Hematopoietic multipotent progenitor cell treated with erythropoietin and hydrocortisone succinate and interleukin-3 and kit ligand, for 8 days (in vitro differentiated cells): Measurements from ENCODE around the gene DNAH14.
A peak's percentile ranks its signal among the peaks of the same experiment; 100 is the strongest.

Experiments
- DNase-seq: peaks from one replicate; pipeline ENCODE4 v3.0.0-alpha.2; 2015

Gene DNAH14

DNA sequence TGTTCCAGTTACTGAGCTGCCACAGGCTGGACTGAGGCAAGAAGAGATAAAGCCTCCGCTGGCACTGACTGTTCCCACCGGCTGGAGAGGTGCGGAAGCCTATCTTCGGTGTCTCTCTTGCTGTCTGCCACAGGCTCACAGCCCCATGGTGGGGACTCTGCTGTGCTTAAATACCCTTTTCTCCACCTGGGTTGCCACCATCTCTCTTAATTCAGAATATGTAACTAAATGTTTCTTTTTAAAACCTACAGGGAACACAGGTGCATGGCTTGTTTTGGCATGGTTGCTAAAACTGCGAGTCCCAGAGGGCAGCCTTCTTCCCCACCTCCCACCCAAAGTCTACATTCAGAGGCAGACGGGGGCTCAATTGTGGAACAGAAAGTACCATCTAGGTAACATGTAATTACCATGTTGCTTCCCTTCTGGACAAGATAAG, 506.5 kb downstream of the DNAH14 start:
- DNase-seq: peak; percentile 65

DNA sequence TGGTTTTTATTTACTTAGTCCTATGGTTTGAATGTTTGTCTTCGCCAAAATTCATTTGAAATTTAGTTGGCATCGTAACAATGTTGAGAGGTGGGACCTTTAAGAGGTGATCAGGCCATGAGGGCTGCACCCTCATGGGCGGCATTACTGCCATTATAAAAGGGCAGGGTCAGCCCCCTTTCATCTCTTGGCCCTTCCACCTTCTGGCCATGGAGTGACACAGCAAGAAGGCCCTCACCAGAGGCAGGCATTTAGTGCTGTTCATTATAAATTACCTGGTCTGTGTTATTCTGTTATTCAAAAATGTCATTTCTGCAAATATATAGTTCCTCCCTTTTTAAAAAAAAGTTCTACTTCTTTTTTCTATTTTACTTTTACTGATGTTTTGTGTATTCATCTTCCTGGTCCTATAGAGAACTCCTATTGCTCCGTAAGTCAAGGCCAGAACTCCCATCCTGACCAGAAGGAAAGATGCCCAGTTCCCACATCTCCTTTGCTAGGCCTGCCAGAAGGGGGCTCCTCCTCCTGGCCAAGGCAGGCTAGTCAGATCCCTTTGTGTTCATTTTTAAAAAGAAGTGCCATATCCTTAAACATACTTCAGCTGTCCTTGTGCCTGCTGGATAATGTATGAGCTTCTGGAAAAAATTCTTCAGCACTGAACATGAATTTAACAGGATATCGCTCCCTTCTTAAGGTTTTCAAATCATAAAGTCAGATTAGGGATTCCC, 508.4 kb downstream of the DNAH14 start:
- no peak for DNase-seq

DNA sequence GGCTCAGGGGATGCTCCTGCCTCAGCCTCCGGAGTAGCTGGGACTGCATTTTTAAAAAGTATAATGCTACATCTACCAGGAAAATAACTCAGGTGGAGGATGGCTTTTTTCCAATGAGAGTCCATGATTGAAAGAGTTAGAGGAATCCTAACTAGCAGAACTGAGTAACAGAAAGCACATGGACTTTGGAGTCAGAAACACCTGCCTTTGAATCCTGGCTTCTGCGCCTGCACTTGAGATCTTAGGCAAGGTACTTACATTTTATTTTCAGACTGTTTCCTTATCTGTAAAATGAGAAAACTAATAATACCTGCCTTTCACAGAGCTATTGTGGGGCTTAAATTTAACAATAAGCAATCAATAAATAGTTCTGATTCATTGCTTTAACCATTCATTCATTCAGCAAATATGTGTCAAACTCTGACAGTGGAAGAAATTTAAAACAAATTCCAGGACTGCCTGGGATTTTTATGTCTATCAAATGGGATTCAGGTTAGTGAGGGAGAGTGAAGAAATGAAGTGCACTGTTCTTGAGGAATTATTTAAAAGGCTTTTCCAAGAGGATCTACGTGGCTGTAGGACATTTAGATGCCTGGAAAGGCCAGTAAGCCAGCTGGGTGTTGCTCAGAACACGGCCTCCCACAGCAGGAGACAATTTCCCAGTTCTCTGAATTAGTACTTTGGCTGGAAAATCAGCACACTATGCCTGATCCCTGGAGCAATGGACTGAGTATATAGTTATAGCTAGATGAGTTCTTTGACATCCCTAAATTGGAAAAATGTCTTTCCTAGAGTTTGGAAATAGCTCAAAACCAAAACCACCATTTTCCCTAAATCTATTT, 511.1 kb downstream of the DNAH14 start:
- DNase-seq: no peak

DNA sequence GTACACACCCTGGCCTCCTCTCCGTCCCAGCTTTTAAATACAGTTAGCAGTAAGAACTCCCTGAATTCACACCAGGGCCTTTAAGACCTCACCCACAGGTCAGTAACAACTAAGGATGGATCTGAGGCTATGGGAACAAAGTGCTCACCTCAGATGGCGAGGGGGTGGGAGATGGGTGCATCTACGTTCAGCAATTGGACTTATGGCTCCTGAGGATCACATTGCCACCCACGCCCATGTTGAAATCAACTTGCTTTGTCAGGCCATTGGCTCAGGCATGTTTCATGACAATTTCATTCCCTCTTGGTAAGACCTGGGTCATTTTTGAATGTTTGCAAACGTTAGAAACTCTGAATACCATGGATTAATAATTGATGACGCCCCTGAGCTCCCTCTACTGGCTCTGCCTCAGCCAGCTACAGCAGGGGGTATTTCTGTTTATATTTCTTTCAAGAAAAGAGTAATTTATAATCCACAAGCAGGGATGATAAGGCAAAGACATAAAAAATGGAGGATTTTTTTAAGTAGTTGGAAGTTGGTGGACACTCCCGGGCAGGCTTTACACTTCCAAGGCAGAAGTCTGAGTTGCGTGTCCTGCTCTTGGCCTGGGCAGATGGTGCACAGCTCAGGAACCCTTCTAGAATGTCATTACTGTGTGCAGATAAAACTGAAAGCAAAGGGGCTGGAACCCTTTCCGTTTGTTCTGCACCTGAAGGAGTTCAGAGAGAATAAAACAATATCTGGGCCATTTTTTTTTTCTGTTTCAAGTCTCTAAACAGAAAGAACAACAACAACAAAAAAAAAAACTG, 512.0 kb downstream of the DNAH14 start:
- peak; percentile 47 for DNase-seq

DNA sequence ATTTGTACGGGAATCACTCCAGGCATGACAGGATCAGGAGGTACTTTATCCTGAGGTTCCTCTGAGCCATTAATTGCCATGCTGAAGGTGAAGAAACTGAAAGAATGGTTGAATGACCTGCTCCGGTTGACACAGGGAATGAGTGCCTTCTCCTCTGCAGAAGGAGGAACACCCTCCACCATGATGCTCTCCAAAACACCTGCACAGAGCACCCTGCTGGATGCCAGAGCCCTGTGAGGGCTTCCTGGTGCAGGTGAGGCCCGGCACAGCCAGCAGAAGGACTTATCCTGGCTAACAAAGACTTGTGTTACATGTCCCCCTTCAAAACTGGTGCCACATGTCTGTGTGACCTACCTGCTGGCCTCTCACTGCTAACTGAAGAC, 512.6 kb downstream of the DNAH14 start:
- no peak for DNase-seq

DNA sequence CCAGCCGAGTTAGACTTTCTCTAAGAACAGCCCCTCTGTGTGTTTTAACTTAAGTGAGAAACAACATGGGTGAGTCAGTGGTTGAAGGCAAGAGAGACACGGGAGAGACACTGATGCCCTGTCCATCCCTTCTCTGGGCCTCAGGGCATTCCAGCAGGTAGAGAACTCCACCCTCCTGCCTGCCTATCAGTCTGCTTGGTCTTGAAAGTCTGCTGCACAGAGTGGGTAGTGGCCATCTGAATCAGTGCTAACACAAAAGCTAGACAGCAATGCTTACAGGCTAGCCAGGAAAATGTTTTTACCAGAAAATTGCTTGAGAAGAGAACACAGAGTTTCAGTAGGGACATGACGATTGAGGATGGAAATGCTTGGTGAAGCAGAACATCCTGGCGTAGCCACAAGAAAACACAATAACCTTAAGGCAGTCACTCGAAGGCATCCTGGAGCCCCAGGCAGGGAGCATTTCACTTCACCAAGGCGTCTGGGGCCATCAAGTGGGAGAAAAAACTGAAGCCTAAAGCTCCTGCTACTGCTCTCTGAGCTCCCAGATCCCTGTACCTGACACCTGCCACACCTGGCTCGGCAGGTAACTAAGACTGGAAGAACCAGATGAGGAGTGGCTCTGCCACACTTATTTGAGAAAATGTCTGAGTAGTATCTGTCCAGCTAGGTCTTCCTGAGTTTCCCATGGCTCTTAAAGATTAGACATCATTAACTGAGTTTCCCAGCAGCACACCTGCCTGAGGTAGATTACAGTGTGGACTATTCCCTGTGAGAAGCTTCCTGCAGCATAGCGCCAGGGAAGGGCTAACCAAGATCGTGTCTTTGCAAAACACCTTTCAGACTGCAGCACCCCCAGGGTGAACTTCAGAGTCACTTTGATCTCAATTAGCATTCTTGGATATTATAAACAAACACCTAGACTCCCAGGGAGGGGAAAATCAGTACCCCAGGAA, 516.4 kb downstream of the DNAH14 start:
- no peak for DNase-seq

DNA sequence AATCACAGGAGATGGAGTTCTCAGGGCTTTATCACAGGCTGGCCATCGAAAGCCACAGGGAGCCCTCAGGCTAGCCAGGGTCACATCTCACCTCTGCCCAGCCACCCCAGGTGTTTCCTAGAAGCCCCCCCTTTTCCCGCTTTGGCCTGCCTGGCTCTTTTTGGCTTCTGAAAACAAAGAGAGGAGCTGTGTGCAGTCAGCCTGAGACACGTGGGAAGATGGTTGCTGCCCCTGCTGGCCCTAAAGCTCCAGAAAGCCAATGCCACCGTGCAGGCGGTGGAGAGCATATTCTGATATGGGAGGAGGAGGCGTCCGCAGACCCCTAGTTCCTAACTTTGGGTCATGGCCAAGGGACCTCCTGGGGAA, 517.1 kb downstream of the DNAH14 start:
- DNase-seq: no peak

DNA sequence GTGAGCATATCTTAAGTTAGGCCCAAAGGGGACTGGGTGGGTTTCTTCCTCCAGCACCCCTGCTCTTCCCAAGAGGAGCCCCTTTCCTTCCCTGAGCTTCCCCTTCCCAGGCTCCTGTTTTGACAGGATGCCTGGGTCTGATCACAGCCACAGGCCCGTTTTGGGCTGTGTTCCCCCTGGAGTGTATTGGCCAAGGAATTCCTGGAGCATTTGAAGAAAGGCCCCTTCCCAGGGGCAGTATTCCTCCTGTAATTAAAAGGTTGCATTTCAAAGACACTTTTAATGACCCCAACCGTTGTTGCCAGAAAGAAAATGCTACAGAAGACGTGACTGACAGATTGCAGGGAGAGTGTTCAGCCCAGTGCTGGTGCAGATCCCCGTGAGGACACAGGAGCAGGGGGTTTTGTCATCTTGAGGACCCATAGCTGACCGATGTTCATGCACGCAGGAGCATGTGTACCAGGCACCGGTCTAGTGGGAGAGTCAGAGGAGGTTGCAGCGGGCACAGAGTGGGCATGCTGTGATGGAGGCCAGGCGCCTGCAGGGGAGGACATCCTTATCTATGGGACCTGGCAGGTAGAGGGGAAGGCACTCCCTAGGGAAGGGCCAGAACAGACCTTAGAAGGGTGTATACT, 517.6 kb downstream of the DNAH14 start:
- no peak for DNase-seq

DNA sequence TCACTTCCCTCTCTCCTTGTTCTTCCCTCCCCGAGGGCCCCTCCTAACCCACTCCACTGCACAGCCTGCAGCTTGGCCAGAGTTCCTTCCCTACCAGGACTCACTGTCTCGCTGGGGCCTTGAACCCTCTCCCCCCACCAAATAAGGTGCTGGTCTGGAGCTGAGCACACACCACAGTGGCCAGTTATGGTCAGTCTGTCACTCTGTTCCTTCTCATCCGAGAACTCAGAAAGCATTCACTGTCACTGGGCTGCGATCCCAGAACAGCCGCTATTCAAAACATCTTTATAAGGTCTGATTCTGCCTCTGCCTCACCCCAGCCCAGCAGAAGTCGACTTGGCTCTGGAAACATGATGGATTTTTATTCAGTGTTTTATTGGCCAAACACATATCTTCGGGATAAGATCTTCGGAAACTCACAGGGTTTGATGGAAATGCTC, 518.2 kb downstream of the DNAH14 start:
- DNase-seq: no peak

DNA sequence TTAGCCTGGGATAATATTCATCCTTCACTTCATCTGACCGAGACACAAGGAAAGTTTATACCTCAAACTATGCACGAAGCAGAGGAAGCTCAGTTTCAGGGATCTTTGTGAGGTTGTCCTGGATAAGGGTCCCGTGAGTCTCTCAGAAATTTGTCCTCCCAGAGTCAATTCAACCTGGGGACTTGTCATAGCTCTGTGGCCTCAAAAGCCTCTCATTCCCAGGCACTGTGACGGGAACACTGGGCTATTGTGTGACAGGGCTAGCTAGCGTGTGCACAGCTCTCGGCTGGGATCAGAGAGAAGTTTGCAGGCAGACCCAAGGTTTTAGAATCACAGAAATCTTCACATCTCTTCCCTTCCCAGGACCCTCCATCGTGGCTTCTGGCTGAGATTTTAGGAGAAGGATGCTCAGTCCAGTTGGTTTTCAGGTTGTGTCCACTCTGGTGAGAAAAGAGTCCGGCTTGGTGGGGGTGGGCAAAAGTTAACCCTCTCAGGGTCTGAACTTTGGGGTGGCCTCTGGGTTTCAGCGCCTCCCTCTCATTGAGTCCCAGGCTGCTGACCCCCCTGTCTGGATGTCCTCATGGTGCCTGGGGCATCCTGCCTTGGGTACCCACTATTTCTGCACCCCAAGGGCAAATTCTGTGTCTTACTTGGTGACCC, 518.8 kb downstream of the DNAH14 start:
- DNase-seq: no peak
